Activated T-helper 17 cell treated with anti-CD3 and anti-CD28 coated beads, Interleukin-2, amount 50 U/mL, for 72 hours (primary cell): ENCODE data around the gene MT1A. TPM values are rescaled to one million over a fixed set of nuclear protein-coding genes. Genes with fewer than 3 reads are reported as not detected.
"Not testable (repeated sequence)": the region's sequence is repeated elsewhere in the genome, so short reads cannot be mapped to it uniquely, and the experiment has no call there.

Experiments used
- ATAC-seq: fragments of 150-1000 bp; cut with Tn5 transposase; replicated peaks from 2 replicates; pipeline ENCODE4 v1.10.0; 2021; ENCODE audit warnings: mild to moderate bottlenecking, moderate library complexity
- H3K27ac Mint-ChIP-seq: one replicate; pipeline ENCODE4 v1.8.0; 2022; ENCODE audit warnings: mixed read lengths
- H3K27me3 Mint-ChIP-seq: one replicate; pipeline ENCODE4 v1.8.0; 2022; ENCODE audit warnings: mixed read lengths
- H3K36me3 Mint-ChIP-seq: one replicate; pipeline ENCODE4 v1.8.0; 2022; ENCODE audit warnings: low read depth, mild to moderate bottlenecking, mixed read lengths
- H3K4me1 Mint-ChIP-seq: one replicate; pipeline ENCODE4 v1.8.0; 2022; ENCODE audit warnings: mixed read lengths
- H3K4me3 Mint-ChIP-seq: one replicate; pipeline ENCODE4 v1.8.0; 2022; ENCODE audit warnings: mild to moderate bottlenecking, mixed read lengths
- H3K9me3 Mint-ChIP-seq: one replicate; pipeline ENCODE4 v1.8.0; 2022; ENCODE audit warnings: mixed read lengths
- total RNA-seq, 2 donors: library from RNA; stranded (reverse); gene quantifications; one replicate each; pipeline ENCODE4 v1.2.3, GENCODE V29; 2022

Gene MT1A
- total RNA-seq, 2 donors from 2014 or later: 1.5 to 6.5 TPM

DNA sequence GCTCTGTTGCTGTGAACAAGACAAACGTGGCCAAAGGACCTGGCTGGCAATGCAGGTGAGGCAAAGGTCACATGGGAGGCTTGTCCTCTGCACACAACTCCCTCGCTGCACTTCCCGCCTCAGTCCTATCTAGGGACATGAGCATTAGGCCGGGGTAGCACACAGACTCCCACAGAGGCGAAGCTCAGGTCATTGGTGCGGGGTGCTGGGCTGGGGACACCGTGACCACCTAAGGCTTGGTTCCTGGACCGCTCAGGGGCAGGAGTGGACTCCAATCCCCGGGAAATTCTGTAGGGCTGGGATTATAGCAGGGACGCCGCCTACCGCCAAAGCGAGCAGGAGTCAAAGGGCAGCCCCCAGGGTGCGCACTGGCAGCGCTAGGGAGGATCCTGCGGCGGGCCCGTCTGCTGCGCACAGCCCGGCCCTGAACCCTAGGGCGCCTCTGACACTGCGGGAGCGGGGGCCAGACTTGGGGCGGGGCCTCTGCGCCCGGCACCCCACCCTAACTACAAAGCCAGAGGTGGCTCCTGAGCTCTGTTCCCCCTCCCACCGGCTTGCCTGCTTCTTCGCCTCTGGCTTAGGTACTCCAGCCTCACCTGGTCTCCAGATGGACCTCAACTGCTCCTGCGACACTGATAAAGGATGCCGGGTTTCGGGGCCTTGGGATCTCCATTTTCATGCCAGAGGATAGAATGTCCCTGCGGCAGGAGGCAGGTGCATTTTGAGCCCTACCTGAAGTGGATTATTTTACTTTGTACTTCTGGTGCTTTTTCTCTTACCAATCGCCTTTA lies 9.4 kb downstream of the MT1A start:
- ATAC-seq: no peak
- peaks cover 8% of the 10 kb centered on the region for H3K4me1 Mint-ChIP-seq
- no peaks in the 10 kb centered on the region for H3K36me3 Mint-ChIP-seq
- H3K27ac Mint-ChIP-seq: no peak overlapping the region
- no peak overlapping the region for H3K4me3 Mint-ChIP-seq
- H3K27me3 Mint-ChIP-seq: peaks cover 6% of the 10 kb centered on the region
- no peaks in the 10 kb centered on the region for H3K9me3 Mint-ChIP-seq

DNA sequence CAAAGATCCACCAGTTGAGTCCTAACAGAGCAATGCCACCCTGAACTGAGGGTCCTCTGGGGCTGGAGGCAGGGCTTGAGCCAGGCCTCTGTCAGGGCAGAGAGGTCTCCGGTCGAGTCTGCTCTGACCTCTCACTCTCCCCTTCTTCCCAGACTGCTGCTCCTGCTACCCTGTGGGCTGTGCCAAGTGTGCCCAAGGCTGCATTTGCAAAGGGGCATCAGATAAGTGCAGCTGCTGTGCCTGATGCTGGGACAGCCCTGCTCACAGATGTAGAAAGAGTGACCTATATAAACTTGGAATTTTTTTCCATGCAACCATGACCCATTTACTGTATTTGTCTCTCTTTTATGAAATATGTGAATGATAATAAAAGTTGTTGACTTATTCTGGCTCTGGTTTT lies 10.8 kb downstream of the MT1A start:
- no peak for ATAC-seq
- Mint-ChIP-seq H3K4me3 (no peak overlapping the region), H3K4me1 (peaks cover under 1% of the 10 kb centered on the region), H3K27ac (no peak overlapping the region), H3K27me3 (peaks cover 9% of the 10 kb centered on the region), H3K9me3 (no peaks in the 10 kb centered on the region), H3K36me3 (no peaks in the 10 kb centered on the region)

DNA sequence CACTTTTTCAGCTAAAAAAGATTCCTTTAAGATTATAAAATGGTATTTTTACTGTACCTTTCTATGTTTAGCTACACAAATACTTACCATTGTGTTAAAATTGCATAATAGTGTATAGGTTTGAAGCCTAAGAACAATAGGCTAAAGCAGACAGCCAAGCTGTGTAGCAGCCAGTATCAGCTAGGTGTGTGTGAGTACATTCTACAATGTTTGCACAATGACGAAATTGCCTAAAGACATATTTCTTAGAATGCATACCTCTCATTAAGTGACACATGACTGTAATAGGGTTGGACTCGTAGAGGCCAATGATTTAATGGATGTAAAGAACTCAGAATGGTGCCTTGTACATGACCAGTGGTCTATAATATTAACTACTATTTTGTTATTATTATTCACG lies 11.4 kb downstream of the MT1A start:
- H3K4me3 Mint-ChIP-seq: no peak overlapping the region
- H3K9me3 Mint-ChIP-seq: no peaks in the 10 kb centered on the region
- peaks cover 9% of the 10 kb centered on the region for H3K27me3 Mint-ChIP-seq
- H3K27ac Mint-ChIP-seq: no peak overlapping the region
- H3K36me3 Mint-ChIP-seq: no peaks in the 10 kb centered on the region
- no peaks in the 10 kb centered on the region for H3K4me1 Mint-ChIP-seq
- no peak for ATAC-seq

DNA sequence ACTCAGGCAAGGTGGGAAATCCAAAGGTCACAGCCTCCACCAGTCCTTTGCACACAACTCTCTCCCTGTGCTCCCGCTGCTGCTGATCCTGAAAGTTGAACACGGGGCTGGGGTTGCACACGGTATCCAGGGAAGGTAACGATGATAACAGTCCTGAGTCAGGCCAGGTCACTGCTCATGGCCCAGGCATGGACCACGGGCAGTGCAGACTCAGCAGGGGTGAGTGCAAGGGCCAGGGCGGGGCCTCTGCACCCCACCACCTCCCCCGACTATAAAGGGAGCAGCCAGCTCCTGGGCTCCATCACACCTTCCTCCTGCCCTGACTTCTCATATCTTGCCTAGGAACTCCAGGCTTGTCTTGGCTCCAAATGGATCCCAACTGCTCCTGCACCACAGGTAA lies 13.1 kb downstream of the MT1A start, which contains the start of gene MT1B:
MT1B (plus strand) TSS at position 301 of the 400 bp plus-strand sequence; CDS start at position 369, 68 bp downstream.
- peaks cover 9% of the 10 kb centered on the region for H3K27me3 Mint-ChIP-seq
- no peaks in the 10 kb centered on the region for H3K4me1 Mint-ChIP-seq
- ATAC-seq: no peak
- H3K36me3 Mint-ChIP-seq: no peaks in the 10 kb centered on the region
- H3K9me3 Mint-ChIP-seq: no peaks in the 10 kb centered on the region
- H3K27ac Mint-ChIP-seq: no peak within 1 kb of the TSS
- no peak within 1 kb of the TSS for H3K4me3 Mint-ChIP-seq

DNA sequence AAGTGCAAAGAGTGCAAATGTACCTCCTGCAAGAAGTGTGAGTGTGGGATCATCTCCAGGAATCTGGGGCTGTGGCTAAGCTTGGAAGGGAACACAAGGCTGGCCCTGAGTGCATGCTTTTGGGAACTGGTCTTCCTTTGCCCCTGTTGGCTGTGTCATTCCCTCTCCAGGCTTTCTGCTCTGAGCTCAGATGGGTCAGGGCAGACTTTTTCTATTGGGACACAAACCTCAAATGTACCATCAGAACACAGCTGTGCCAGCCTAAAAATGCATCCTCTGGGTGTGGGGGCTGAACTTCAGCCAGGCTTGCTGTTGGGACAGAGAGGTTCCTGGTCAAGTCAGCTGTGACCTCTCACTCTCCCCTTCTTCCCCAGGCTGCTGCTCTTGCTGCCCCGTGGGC lies 14.1 kb downstream of the MT1A start:
- Mint-ChIP-seq H3K27me3 (peaks cover 9% of the 10 kb centered on the region), H3K4me3 (no peak overlapping the region), H3K36me3 (no peaks in the 10 kb centered on the region), H3K27ac (no peak overlapping the region), H3K4me1 (peaks cover 4% of the 10 kb centered on the region), H3K9me3 (no peaks in the 10 kb centered on the region)
- ATAC-seq: no peak

DNA sequence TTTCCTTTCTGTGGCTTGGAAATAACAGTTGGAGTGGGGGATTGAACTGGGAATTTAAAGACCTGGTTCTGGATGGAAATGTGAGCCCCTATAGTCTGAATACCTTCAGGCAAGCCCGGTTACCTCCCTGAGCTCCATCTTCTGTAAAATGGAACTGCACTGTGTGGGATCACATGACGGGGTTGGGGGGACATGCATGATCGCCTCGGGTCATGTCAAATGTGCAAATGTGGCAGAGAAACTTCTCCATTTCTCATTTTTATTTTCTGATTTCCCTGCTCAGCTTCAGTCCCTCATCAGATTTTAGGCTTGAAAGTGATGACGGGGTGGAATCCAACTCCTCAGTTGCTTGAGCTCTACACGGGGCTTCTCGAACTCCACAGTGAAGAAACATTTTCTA lies 14.8 kb downstream of the MT1A start:
- peaks cover 9% of the 10 kb centered on the region for H3K27me3 Mint-ChIP-seq
- no peak overlapping the region for H3K27ac Mint-ChIP-seq
- H3K4me1 Mint-ChIP-seq: peaks cover 9% of the 10 kb centered on the region
- ATAC-seq: no peak
- H3K36me3 Mint-ChIP-seq: no peaks in the 10 kb centered on the region
- no peak overlapping the region for H3K4me3 Mint-ChIP-seq
- no peaks in the 10 kb centered on the region for H3K9me3 Mint-ChIP-seq

DNA sequence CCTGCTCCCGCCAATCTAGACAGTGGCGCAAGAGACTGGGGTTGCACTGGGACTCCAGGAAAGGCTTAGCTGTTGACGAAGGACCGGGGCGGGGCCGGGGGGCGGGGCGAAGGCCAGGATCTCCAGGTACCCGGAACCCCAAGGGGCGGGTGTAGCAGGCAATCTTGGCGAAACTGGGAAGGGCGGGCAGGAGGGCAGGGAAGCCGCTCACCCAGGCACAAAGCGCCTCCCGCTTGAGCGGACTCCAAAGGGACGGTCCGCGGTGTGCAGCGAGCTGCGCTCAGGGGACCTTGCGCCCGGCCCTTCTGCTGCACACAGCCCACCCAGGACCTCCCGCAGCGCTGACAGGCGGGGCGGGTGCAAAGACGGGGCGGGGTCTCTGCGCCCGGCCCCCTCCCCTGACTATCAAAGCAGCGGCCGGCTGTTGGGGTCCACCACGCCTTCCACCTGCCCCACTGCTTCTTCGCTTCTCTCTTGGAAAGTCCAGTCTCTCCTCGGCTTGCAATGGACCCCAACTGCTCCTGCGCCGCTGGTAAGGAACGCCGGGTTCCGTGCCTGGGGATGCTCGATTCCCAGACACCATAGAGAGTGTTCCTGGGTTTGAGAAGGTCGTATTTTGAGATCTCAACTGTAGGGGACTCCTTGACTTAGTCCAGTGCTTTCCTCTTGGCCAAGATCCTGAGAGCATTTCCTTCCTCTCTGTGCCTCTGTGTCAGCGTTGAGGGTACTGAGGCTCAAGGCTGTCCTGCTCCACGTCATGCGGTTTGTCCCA lies 19.3 kb downstream of the MT1A start, which contains the start of gene MT1F:
MT1F (plus strand) TSS at position 405 of the 772 bp plus-strand sequence; CDS start at position 505, 100 bp downstream.
- Mint-ChIP-seq H3K4me3 (peak within 1 kb of the TSS; percentile 97), H3K36me3 (no peaks in the 10 kb centered on the region), H3K27ac (peak within 1 kb of the TSS; percentile 89), H3K27me3 (peaks cover 3% of the 10 kb centered on the region), H3K9me3 (no peaks in the 10 kb centered on the region), H3K4me1 (peaks cover 14% of the 10 kb centered on the region)
- peak; percentile 95 for ATAC-seq

DNA sequence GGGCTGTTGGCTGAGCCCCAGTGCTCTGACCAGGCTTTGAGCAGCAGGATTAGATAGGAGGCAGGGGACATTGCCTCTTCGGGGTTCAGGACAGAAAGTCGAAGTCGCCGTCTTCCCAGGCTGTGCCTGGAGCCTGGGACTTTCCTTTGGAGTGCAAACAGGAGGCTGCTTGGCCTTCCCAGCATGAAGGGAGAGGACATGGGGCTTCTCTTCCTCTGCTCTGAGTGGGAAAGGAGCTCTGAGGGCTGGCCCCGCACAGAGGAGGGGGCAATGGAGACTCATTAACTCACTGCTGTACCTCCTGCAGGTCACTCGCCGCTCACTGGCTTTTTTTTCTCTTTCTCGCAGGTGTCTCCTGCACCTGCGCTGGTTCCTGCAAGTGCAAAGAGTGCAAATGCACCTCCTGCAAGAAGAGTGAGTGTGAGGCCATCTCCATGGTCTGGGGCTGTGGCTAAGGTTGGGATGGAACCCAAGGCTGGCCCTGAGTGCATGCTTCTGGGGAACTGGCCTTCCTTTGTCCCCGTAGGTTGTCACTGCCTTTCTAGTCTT lies 19.9 kb downstream of the MT1A start:
- peak overlapping the region; percentile 89 for H3K27ac Mint-ChIP-seq
- H3K4me1 Mint-ChIP-seq: peaks cover 16% of the 10 kb centered on the region
- H3K36me3 Mint-ChIP-seq: no peaks in the 10 kb centered on the region
- H3K9me3 Mint-ChIP-seq: no peaks in the 10 kb centered on the region
- H3K27me3 Mint-ChIP-seq: peaks cover 2% of the 10 kb centered on the region
- H3K4me3 Mint-ChIP-seq: peak overlapping the region; percentile 97
- no peak for ATAC-seq

DNA sequence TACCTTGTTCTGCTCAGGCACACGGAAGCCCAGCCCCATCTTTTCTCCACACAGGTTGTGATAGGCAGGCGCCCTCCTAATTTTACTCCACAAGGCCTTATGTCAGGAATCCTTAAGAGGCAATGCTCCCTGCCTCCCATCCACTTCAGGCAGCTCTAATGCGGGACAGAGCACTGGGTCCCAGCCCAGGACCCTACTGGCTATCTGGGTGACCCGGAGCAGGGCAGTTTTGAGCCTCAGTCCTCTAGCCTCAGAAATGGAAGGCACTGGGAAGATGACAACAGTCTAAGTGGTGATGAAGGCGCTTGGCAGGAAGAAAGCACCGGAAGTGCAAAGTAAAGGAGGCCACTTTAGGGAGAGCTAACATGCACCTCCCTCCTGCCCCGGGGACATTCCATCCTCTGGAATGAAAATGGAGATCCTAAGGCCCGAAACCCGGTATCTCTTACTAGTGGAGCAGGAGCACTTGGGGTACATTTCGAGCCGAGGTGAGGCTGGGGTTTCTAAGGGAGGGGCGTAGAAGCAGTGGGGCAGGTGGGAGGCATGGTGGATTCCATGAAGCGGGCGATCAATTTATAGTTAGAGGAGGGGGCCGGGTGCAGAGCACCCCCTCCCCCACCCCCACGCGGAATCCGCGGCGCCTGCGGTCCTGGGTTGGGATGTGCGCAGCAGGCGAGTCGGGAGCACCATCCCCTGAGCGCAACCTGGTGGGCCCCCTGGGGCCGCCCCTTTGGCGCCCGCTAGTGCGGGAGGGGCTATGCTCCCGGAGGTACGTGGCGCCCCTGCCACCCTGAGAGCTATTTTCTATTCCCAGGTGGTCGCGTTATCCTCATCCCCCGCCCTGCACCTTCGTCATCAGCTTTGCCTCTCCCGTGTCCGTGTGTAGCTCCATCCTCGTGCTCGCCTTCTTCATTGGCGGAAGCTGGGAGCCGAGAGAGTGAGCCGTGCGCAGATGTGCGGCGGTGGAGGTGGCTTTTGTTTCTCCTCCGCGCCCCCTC lies 24.2 kb downstream of the MT1A start:
- H3K4me1 Mint-ChIP-seq: peaks cover 15% of the 10 kb centered on the region
- ATAC-seq: peak; percentile 70

DNA sequence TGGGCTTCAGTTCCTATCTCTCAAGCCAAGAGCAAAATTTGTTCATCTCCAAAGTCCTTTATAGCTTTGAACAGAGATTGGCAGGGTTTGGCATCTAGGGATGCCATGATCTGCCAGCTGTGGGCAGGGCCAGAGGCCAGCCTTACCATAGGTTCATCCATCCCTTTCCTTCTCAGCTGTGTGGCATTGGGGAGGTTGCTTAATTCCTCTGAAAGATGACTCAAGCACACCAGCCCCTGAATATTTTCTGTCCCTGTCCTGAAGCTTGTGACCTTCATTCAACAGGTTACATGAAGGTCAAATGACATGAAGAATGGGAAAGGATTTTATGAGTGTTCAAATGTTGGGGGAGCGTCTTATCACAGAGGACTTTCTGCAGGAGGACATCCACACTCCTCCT lies 26.0 kb downstream of the MT1A start:
- Mint-ChIP-seq H3K36me3 (peaks cover 28% of the 10 kb centered on the region), H3K27ac (no peak overlapping the region), H3K4me3 (no peak overlapping the region), H3K9me3 (no peaks in the 10 kb centered on the region), H3K27me3 (peaks cover 27% of the 10 kb centered on the region), H3K4me1 (peaks cover 18% of the 10 kb centered on the region)
- no peak for ATAC-seq

More for the DNA sequence above, 24.2 kb downstream of the MT1A start:
- H3K9me3 Mint-ChIP-seq: no peaks in the 10 kb centered on the region
- peak overlapping the region; percentile 80 for H3K4me3 Mint-ChIP-seq
- peaks cover 21% of the 10 kb centered on the region for H3K36me3 Mint-ChIP-seq
- peaks cover 11% of the 10 kb centered on the region for H3K27me3 Mint-ChIP-seq
- peak overlapping the region; percentile 88 for H3K27ac Mint-ChIP-seq

DNA sequence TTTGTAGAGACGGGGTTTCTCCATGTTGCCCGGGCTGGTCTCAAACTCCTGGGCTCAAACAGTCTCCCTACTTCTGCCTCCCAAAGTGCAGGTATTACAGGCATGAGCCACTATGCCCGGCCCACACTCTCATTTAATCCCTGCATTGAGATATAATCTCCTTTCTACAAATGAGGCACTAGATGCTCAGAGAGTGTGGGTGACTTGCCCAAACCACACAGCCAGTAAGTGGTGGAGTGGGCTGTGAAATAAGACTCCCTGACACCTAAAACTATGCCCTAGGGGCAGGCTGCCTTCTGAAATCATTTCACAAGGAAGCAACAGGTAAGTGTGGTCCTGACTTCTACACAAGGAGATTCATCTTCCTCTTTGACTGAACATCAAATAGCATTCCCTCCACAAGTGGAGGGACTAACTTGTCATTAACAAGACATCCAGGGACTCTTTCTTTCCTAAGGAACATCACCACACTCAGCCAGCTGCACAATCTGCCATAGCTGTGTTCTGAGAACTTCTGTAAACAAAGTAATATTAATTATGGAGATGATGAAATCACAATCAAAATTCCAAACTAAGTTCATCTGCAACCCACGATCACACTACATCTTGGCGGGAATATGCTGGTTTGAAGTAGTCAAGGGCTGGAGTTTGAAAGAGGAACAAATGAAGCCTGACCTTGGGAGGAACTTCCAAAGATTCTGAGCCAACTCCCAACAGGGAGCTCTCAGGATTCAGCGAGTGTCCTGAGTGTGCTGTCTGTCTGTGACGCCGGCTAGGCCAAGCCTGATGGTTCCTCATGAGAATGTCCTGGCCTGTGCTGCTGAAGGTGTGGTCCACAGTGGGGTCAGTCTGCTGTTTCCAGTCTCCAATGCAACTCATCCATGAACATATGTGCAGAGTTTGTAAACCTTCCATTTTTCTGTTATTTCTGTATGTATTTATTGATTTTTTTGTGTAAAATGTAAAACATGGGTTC lies 27.1 kb downstream of the MT1A start:
- ATAC-seq, H3K27ac Mint-ChIP-seq, H3K9me3 Mint-ChIP-seq, H3K4me3 Mint-ChIP-seq: not testable (repeated sequence)
- Mint-ChIP-seq H3K36me3 (peaks cover 28% of the 10 kb centered on the region), H3K27me3 (peaks cover 33% of the 10 kb centered on the region), H3K4me1 (peaks cover 18% of the 10 kb centered on the region)

DNA sequence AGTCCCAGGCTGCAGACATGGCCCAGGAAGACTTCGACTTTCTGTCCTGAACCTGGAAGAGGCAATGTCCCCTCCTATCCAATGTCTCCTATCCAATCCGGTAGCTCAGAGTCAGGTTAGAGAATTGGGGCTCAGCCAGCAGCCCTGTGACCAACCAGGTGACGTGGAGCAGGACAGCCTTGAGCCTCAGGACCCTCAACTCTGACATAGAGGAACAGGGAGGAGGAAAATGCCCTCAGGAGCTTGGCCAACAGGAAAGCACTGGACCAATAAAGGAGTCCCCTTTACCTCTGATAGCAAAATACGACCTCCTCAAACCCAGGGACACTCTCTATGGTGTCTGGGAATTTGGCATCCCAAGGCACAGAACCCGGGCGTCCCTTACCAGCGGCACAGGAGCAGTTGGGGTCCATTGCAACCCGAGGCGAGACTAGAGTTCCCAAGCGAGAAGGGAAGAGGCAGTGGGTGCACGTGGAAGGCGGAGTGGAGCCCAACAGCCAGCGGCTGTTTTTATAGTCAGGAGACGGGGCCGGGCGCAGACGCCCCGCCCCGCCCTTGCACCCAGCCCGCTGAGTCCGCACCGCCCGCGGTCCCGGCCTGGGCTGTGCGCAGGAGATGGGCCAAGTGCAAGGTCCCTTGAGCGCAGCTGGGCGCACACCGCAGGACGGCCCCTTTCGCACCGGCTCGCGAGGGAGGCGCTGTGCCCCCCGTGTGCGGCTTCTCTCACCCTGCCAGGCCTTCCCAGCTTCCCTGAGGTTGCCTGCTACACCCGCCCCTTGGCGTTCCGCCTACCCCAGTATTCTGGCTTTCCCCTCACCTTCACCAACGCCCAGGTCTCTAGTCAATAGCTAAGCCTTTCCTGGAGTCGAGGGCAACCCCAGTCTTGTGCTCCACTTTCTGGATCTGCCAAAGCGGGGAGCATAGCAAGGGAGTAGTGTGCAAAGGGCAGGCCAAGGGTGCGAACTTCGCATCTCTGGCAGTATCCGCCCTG lies 29.4 kb downstream of the MT1A start, which contains the start of gene MT1G:
MT1G (minus strand) TSS at position 485 of the 991 bp plus-strand sequence; CDS start at position 413, 72 bp downstream.
- peak within 1 kb of the TSS; percentile 20 for H3K4me3 Mint-ChIP-seq

More for the DNA sequence above, 29.4 kb downstream of the MT1A start, which contains the start of gene MT1G:
- ATAC-seq: no peak
- Mint-ChIP-seq H3K9me3 (no peaks in the 10 kb centered on the region), H3K27ac (no peak within 1 kb of the TSS), H3K27me3 (peaks cover 40% of the 10 kb centered on the region), H3K4me1 (peaks cover 14% of the 10 kb centered on the region), H3K36me3 (peaks cover 28% of the 10 kb centered on the region)
